DOHH2 (cell line): Measurements from ENCODE around the gene GABRE.

ENCODE experiments used
- CTCF ChIP-seq: fragments of 200-600 bp; sonication (generic); IDR thresholded peaks from one replicate; pipeline ENCODE4 v1.5.1; 2014; ENCODE audit warnings: antibody characterized with exemption, mild to moderate bottlenecking, low read depth, low read length; ENCODE audit not compliant: poor library complexity, severe bottlenecking
- EZH2phosphoT487 ChIP-seq: fragments of 200-600 bp; sonication (generic); IDR thresholded peaks from 2 replicates; pipeline ENCODE4 v1.6.1; 2017; ENCODE audit warnings: borderline replicate concordance, mild to moderate bottlenecking, antibody characterized with exemption, low read length, moderate library complexity, mixed read lengths

- no peak for TF ChIP-seq CTCF
- TF ChIP-seq EZH2phosphoT487: no peak
These were observed 11.5 kb upstream of the GABRE start for GRCh38 chrX:151985955-151986354.
